ENCODE results near the gene LRRFIP1. TPM values are rescaled to one million over a fixed set of nuclear protein-coding genes. Genes with fewer than 3 reads are reported as not detected.

Gene LRRFIP1
- total RNA-seq, 1 donor = 49.0 TPM

- TF ChIP-seq, protein P1, sequence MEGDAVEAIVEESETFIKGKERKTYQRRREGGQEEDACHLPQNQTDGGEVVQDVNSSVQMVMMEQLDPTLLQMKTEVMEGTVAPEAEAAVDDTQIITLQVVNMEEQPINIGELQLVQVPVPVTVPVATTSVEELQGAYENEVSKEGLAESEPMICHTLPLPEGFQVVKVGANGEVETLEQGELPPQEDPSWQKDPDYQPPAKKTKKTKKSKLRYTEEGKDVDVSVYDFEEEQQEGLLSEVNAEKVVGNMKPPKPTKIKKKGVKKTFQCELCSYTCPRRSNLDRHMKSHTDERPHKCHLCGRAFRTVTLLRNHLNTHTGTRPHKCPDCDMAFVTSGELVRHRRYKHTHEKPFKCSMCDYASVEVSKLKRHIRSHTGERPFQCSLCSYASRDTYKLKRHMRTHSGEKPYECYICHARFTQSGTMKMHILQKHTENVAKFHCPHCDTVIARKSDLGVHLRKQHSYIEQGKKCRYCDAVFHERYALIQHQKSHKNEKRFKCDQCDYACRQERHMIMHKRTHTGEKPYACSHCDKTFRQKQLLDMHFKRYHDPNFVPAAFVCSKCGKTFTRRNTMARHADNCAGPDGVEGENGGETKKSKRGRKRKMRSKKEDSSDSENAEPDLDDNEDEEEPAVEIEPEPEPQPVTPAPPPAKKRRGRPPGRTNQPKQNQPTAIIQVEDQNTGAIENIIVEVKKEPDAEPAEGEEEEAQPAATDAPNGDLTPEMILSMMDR (IDR thresholded peaks at IDR 0.05; ENCODE audit: insufficient read depth, low read length) = no peak
- no peak for DNase-seq (ENCODE audit: low read depth)
- H3K4me3 ChIP-seq (ENCODE audit: low read depth, low read length) = no peak overlapping the region
These were observed 33.1 kb downstream of the LRRFIP1 start for GRCh38 chr2:237660381-237660900.

DNA sequence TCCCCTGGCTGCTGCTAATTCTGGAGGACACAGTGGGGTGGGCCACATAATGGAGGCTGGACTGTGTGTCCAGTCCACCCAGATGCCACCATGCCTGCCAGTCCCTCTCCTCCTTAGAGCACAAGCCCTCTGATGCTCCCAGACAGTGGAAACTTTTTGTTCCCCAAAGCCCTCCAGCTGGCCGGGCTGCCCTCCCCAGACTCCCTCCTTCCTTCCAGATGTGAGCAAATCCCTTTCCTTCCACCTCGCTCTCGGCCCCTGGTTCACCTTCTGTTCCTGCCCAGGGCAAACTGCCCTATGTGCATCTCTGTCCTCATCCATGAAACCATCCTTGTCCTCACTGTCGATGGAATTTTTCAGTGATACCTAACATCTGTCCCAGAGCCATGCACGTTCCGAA lies 33.9 kb downstream of the LRRFIP1 start:
- H3K4me3 ChIP-seq (ENCODE audit: low read depth, low read length) = no peak overlapping the region
- no peak for DNase-seq (ENCODE audit: low read depth)
- TF ChIP-seq, protein P1 (IDR thresholded peaks at IDR 0.05; ENCODE audit: insufficient read depth, low read length) = no peak

GRCh38 chr2:237661799-237662328 lies 34.5 kb downstream of the LRRFIP1 start:
- DNase-seq (ENCODE audit: low read depth) = no peak
- no peak overlapping the region for H3K4me3 ChIP-seq (ENCODE audit: low read depth, low read length)
- TF ChIP-seq, protein P1 (IDR thresholded peaks at IDR 0.05; ENCODE audit: insufficient read depth, low read length) = no peak

GRCh38 chr2:237662671-237663093 lies 35.3 kb downstream of the LRRFIP1 start:
- no peak overlapping the region for H3K4me3 ChIP-seq (ENCODE audit: low read depth, low read length)
- TF ChIP-seq, protein P1 (IDR thresholded peaks at IDR 0.05; ENCODE audit: insufficient read depth, low read length) = no peak
- DNase-seq (ENCODE audit: low read depth) = peak; percentile 70

DNA sequence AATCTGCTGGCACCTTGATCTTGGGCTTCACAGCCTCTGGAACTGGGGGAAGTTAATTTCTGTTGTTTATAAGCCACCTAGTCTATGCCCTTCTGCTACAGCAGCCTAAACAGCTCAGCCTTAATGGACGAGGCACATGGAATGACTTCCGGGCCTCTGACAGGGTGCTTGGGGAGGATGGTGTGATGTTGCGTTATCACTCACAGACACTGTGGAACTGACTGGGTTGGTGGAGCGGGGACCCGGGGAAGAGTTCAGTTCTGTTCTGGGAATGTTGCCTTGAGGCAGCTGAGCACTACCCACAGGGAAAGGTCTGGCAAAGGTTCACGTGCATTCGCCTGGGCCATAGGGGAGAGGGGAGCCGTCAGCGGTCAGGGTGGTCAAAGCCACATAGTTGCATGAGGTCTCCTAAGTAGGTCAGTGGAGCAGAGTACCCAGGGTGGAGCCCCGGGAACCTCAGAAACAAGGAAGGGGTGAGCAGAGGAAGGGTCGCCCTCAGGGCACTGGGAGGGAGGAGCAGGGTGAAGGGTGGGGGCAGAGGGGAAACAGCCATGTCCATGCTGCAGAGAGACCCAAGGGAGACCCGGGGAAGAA lies 36.2 kb downstream of the LRRFIP1 start:
- H3K4me3 ChIP-seq (ENCODE audit: low read depth, low read length) = no peak overlapping the region
- TF ChIP-seq, protein P1 (IDR thresholded peaks at IDR 0.05; ENCODE audit: insufficient read depth, low read length) = no peak
- DNase-seq (ENCODE audit: low read depth) = no peak

DNA sequence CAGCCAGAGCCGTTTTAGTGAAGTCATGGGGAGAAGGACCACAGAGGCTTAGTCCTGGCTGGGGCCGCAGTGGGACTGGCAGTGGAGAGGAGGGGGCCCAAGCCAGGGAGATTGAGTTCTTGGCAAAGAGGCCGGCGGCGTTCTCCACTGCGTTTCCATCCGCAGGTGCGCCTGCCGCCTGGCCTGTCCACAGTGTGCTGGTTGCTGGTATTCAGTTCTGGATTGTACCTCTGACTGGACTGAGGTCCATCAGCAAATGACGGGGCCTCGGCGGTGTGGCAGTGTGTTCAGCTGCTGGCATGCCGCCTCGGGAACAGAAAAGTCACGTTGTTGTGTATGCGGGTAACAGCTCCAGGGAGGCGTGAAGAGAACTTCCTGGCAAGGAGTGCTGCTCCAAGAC lies 36.8 kb downstream of the LRRFIP1 start:
- no peak for DNase-seq (ENCODE audit: low read depth)
- H3K4me3 ChIP-seq (ENCODE audit: low read depth, low read length) = no peak overlapping the region
- TF ChIP-seq, protein P1 (IDR thresholded peaks at IDR 0.05; ENCODE audit: insufficient read depth, low read length) = no peak

Data from fibroblast of the aortic adventitia (primary cell).